HL-60/S4 treated with phorbol 12-myristate 13-acetate at 8.2 ng/mL for 4 days and 3 days (cell line): ENCODE data around the gene LSAMP.
"Not testable (repeated sequence)": the region's sequence is repeated elsewhere in the genome, so short reads cannot be mapped to it uniquely, and the experiment has no call there.

ENCODE experiments used
- in situ Hi-C: fragments of 300-500 bp; cut with MboI; formaldehyde crosslinking; loops from 2 replicates; pipeline ENCODE4 v1.15.0; 2022; ENCODE audit warnings: low sequenced_read_pairs

LSAMP gene

GRCh38 chr3:116253511-116253910, 191.8 kb downstream of the LSAMP start:
- in situ Hi-C loops, result no loop called here

DNA sequence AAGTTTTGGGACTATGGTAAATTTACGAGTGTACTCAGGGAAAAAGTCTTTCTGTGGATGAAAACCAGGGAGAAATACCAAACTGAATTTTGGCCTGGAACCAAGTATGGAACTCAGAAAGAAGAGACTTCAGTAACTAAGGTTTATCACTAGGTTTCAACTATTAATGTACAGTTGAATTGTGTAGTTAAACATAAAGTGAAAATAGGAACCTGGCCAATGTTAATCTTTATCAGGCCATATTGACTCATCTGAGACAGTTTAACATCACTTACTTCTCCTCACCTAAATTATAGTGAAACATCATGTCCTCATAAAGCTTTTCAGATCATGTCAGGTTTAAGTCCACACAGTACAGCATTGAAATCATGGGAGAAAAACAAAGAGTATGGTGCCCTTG, 197.7 kb downstream of the LSAMP start:
- in situ Hi-C loops, result no loop called here

DNA sequence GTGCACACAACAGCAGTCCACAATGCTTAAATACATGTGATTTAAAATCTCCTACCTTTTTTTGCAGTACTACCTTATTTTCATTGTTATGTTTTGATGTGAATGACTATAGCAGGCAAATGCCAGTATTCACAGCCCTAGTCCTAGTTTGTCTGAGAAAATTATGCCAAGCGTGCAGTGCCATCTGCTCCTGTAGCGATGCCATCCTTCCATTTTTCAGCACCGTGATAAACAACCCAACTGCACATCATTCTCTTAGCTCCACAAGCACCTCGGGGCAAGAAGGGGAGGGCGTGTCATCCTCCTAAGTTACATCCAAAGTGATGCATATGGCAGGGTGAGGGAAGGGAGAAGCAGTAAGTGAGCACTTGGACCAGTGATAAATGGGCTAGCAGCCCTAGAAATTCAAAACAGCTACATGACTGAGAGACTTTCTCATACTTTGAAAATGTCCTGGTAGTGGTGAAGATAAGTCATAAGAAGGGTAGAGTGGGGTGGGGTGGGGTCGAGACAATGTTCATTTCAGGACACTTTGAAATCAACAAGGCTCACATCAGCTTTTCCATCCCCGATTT, 198.8 kb downstream of the LSAMP start:
- in situ Hi-C loops, result no loop called here

DNA sequence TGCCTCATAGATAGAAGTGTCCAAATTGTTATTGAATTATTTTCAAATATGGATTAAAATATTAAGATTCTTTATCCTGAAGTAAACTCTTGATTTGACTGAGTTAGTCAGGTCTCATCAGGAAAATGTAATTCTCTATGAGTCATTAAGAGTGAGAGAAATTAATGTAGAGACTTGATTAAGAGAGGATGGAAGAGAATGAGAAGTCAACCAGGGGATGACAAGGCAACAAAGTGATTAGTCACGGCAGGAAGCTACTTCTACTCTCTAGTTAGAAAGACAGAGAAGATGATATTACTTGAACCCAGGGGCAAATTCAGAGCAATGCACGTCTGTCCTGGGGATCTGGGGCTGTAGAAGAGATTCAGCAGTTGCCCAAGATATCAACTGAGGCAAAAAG, 202.5 kb downstream of the LSAMP start:
- in situ Hi-C loops, result no loop called here

DNA sequence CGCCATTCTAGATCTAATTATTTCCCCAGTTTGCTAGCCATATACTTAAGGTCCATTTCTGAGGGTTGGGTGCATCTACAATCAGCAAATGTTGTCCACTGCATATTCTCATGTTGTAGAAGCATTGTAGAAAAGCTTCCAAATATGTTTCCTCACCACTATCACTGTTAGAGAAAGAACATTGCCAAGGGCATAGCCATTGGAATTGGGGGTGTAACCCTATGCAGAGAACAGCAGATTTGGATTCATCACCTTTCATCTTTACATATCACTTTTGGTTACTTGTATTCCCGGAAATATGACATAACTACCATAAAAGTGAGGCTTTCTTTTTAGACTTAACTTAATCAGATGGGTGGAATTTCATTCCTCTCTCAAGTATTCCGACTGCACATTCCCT, 203.6 kb downstream of the LSAMP start:
- in situ Hi-C loops, result no loop called here

GRCh38 chr3:116240261-116240660, 205.0 kb downstream of the LSAMP start:
- in situ Hi-C loops, result no loop called here

GRCh38 chr3:116238846-116239565, 206.3 kb downstream of the LSAMP start:
- in situ Hi-C loops, result no loop called here

- in situ Hi-C loops, result no loop called here
Observed at GRCh38 chr3:116233711-116234357, 211.5 kb downstream of the LSAMP start.

GRCh38 chr3:116230431-116231020, 214.8 kb downstream of the LSAMP start:
- in situ Hi-C loops, result no loop called here

GRCh38 chr3:116226266-116226665, 219.0 kb downstream of the LSAMP start:
- in situ Hi-C loops, result no loop called here

DNA sequence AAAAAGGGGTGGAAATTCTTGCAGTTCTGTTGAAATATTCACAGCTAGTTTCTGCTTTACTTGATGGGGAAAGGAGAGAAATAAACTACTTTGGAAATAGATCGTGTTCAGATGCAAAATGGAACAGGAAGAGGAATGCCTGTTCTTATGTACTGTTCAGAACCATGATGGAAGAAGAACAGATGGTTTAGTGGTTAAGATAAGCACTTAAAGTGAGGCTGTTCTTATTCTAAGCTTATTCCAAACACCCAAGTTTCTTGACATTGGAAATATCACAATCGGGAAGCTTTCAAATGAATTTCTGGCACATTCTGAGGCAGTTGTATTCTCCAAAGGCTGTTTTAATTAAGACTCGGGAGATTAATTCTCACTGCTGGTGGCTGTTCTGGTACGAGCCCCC, 228.5 kb downstream of the LSAMP start:
- in situ Hi-C loops, result no loop called here

DNA sequence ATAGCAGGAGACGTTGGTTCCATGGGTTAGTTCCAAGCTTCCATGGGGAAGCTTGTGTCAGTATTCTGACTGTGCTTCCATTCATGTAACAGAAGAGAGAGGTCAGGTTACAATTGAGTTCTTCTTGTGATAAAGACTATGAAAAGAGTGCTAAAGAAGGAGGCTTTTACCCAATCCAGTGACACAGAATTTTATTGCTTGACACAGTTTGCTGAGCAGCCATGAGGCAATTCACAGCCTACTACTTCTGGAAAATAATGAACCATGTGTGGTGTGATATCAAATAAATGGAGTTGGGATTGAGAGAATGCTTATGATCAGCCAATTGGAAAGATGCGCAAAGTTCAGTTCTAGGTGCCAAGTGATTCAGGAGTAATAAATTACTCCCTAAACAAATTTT, 233.4 kb downstream of the LSAMP start:
- in situ Hi-C loops, result no loop called here

GRCh38 chr3:116208830-116209229, 236.5 kb downstream of the LSAMP start:
- in situ Hi-C loops, result not testable (repeated sequence)

DNA sequence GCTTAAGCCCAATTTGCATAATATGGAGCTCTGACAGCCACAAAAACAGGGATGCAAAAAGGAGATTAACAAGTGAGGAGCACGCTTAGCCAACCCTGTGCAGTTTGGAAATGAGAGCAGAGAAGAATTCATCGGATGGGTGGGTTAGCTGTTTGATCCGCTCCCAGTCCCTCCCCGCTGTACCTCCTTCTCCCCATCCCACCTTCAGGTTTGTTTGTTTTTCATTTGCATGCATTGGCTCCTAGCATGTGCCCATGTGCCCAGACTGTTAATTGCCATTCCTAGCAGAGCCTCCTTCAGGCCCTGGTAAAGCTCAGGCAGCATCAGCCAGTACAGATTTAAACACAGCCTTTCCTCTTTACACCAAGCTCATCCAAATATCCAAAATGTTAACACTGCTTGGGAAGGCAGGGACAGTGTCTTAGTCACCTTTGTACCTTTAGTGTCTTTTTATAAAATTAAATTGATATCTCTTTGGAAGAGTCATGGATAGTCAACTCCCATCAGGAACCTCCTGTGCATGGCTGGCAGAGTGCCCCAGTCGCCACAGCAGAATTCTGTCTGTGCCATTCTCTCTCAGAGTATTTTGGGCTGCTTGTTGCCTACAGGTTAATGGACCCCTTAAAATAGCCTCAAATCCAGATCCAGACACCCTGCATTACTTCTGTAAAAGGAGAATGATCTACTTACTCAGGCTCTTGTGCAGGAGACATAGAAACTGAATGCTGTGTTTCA, 244.2 kb downstream of the LSAMP start:
- in situ Hi-C loops, result no loop called here

- in situ Hi-C loops, result no loop called here
Observed at GRCh38 chr3:116199063-116199462, 246.2 kb downstream of the LSAMP start.

DNA sequence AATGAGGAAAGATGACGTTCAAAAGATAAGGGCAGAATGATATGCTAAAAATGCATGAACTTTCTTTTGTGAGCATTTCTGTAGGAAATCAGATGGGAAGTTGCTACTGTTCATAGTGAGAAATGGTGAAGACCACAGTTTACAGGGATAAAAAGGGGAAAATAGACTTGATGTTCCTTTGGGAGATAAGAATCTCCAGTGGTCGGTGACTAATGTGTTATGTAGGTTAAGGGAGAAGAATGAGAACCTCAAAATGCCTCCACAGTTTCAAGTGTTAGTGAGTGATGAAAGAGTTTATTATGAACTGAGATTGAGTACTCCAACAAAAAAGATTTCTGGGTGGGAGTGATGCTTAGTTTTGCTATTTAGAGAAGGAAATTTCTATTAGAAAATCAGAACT, 247.2 kb downstream of the LSAMP start:
- in situ Hi-C loops, result no loop called here

DNA sequence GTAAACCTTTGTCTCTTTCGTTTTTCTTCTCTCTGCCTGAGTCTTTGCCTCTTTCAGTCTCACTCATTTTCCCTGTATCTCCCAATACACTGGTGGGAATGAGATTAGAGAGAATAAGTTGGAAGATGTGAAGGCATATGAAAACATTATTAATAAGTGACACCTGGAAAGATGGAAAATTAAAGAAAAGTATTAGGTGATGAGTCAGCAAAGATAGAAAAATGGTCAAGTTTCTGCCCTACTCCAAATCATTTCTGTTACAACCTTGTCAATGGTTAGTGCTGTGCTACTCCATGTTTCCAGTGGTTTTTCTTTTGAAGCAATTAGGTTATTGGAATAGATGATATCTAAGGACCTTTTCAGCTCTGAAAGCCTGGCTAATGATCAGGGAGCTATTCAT, 252.8 kb downstream of the LSAMP start:
- in situ Hi-C loops, result no loop called here

GRCh38 chr3:116191409-116191808, 253.9 kb downstream of the LSAMP start:
- in situ Hi-C loops, result no loop called here

GRCh38 chr3:116190095-116190494, 255.2 kb downstream of the LSAMP start:
- in situ Hi-C loops, result no loop called here

GRCh38 chr3:116188231-116188785, 257.0 kb downstream of the LSAMP start:
- in situ Hi-C loops, result no loop called here

- in situ Hi-C loops, result no loop called here
Observed at GRCh38 chr3:116186049-116186448, 259.2 kb downstream of the LSAMP start.
